ENCODE measurements around the gene HSD17B8. TPM values are rescaled to one million over a fixed set of nuclear protein-coding genes. Genes with fewer than 3 reads are reported as not detected.

HSD17B8 gene
- total and polyA plus RNA-seq, 10 of the 15 experiments (the other 5 are each of a cell fraction or from before 2014, with no cell fraction given), result 3.1 to 54.3 (median 26.5) TPM

- TF ChIP-seq CUX1 (IDR thresholded peaks at IDR 0.05; ENCODE audit: insufficient replicate concordance, low read depth, low read length) (no peak), MEF2A (IDR thresholded peaks at IDR 0.05; ENCODE audit: insufficient read depth, low read depth, low read length) (no peak), ELK1 (IDR thresholded peaks at IDR 0.05; ENCODE audit: low read depth, low read length) (0 out of 2 replicates have a peak, but pooled peaks have one; percentile 33), NBN (IDR thresholded peaks at IDR 0.05) (0 out of 2 replicates have a peak, but pooled peaks have one; percentile 40), RELA (IDR thresholded peaks at IDR 0.05; ENCODE audit: borderline replicate concordance, partially characterized antibody) (no peak), NFYB (IDR thresholded peaks at IDR 0.05; ENCODE audit: insufficient read depth, low read depth, low read length) (no peak), BACH1 (IDR thresholded peaks at IDR 0.05; ENCODE audit: borderline replicate concordance) (peak; percentile 43; the same call in 1 of the 2 replicates), NR2C2 (IDR thresholded peaks at IDR 0.05; ENCODE audit: borderline replicate concordance, control insufficient read depth, insufficient read length, low read depth) (no peak), USF1 (IDR thresholded peaks at IDR 0.05; ENCODE audit: borderline replicate concordance, extremely low read length, insufficient read depth, low read depth, low read length) (peak; percentile 29), POLR2A (IDR thresholded peaks at IDR 0.05; ENCODE audit: low read depth, low read length) (no peak), CHD2 (IDR thresholded peaks at IDR 0.05; ENCODE audit: borderline replicate concordance, low read depth, low read length) (no peak), ZNF687 (IDR thresholded peaks at IDR 0.05) (peak; percentile 66; the same call in 1 of the 2 replicates), CEBPB (IDR thresholded peaks at IDR 0.05; ENCODE audit: borderline replicate concordance in 1 of 2, low read depth in 2 of 2, low read length in 2 of 2) (no peak), NR2C1 (IDR thresholded peaks at IDR 0.05) (no peak)
- TF ChIP-seq, protein P1, sequence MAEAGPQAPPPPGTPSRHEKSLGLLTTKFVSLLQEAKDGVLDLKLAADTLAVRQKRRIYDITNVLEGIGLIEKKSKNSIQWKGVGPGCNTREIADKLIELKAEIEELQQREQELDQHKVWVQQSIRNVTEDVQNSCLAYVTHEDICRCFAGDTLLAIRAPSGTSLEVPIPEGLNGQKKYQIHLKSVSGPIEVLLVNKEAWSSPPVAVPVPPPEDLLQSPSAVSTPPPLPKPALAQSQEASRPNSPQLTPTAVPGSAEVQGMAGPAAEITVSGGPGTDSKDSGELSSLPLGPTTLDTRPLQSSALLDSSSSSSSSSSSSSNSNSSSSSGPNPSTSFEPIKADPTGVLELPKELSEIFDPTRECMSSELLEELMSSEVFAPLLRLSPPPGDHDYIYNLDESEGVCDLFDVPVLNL (IDR thresholded peaks at IDR 0.05; ENCODE audit: low read depth, low read length), result no peak
Observed at GRCh38 chr6:33161354-33162331, 42.8 kb upstream of the HSD17B8 start (continued).
